C4-2B (cell line): ENCODE data around the gene RNF32.

ENCODE experiments used
- ZFX ChIP-seq: fragments of 450-650 bp; IDR thresholded peaks from 2 replicates; pipeline ENCODE4 v1.6.1; 2017
- TF ChIP-seq, protein P1 (sequence below): fragments of 450-650 bp; conservative IDR thresholded peaks from 2 replicates; pipeline ENCODE4 v1.5.1; 2017; ENCODE audit warnings: mild to moderate bottlenecking

DNA sequence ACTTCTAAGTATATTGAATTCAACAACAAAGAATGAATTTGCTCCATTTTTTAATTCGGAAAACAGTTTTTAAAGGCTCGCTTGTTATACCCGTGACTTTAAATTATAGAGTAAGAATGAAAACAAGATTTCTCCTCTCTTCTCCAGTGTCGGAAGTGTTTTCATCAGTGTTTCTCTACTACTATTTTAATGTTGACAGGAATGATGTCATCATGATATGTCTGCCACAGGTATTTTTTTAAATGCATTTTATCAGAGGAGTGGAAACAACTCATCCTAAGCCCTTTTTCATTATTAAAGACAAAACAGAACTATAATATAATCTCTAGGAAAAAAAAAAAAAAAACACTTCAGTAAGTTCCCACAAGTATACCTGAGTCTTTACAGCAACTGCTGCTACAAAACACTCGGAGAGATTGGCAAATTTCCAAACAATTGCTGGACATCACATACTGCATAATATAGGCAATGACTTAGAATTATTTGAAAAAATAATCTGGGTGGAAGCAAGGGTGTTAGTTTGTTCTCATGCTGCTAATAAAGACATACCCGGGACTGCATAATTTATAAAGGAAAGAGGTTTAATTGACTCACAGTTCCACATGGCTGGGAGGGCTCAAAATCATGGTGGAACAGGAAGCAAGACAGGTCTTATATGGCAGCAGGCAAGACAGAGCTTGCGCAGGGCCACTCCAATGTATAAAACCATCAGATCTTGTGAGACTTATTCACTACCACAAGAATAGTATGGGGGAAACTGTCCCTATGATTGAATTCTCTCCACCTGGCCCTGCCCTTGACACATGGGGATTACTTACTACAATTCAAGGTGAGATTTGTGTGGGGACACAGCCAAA lies 4.8 kb upstream of the RNF32 start:
- TF ChIP-seq, protein P1, sequence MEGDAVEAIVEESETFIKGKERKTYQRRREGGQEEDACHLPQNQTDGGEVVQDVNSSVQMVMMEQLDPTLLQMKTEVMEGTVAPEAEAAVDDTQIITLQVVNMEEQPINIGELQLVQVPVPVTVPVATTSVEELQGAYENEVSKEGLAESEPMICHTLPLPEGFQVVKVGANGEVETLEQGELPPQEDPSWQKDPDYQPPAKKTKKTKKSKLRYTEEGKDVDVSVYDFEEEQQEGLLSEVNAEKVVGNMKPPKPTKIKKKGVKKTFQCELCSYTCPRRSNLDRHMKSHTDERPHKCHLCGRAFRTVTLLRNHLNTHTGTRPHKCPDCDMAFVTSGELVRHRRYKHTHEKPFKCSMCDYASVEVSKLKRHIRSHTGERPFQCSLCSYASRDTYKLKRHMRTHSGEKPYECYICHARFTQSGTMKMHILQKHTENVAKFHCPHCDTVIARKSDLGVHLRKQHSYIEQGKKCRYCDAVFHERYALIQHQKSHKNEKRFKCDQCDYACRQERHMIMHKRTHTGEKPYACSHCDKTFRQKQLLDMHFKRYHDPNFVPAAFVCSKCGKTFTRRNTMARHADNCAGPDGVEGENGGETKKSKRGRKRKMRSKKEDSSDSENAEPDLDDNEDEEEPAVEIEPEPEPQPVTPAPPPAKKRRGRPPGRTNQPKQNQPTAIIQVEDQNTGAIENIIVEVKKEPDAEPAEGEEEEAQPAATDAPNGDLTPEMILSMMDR = no peak
- TF ChIP-seq ZFX = no peak
